ENCODE results near the gene CPT1A. TPM values are rescaled to one million over a fixed set of nuclear protein-coding genes. Genes with fewer than 3 reads are reported as not detected.

Gene CPT1A
- total RNA-seq, 1 donor from 2014 or later, result 45.5 TPM

GRCh38 chr11:68818181-68818580 is 23.5 kb downstream of the CPT1A start:
- intact Hi-C loops (cut with micrococcal nuclease), result no loop called here
- no peak overlapping the region for H3K27ac Mint-ChIP-seq
- DNase-seq (ENCODE audit: low spot score), result no peak
- peaks cover 22% of the 10 kb centered on the region for H3K36me3 Mint-ChIP-seq (ENCODE audit: low read depth)
- no peaks in the 10 kb centered on the region for H3K27me3 Mint-ChIP-seq (ENCODE audit: low read depth)
- H3K9me3 Mint-ChIP-seq, result peaks cover 4% of the 10 kb centered on the region
- peaks cover 18% of the 10 kb centered on the region for H3K4me1 Mint-ChIP-seq (ENCODE audit: low read depth)
- no peak overlapping the region for H3K4me3 Mint-ChIP-seq (ENCODE audit: low read depth)

DNA sequence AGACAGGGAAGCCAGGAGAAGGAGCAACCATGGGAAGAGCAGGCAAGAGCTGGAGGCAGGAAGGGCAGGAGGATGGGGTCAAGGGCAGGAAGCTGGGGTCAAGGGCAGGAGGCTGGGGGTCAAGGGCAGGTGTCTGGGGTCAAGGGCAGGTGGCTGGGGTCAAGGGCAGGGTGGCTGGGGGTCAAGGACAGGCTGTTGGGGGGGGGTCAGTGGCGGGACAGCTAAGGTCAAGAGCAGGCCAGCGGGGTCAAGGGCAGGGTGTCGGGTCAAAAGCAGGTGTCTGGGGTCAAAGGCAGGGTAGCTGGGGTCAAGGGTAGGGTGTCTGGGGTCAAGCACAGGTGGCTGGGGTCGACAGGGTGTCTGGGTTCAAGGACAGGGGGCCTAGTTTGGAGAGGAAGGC is 24.2 kb downstream of the CPT1A start:
- H3K4me3 Mint-ChIP-seq (ENCODE audit: low read depth), result no peak overlapping the region
- DNase-seq (ENCODE audit: low spot score), result no peak
- no peaks in the 10 kb centered on the region for H3K27me3 Mint-ChIP-seq (ENCODE audit: low read depth)
- intact Hi-C loops (cut with micrococcal nuclease), result no loop called here
- H3K4me1 Mint-ChIP-seq (ENCODE audit: low read depth), result peaks cover 18% of the 10 kb centered on the region
- peaks cover 19% of the 10 kb centered on the region for H3K36me3 Mint-ChIP-seq (ENCODE audit: low read depth)
- H3K27ac Mint-ChIP-seq, result peak overlapping the region; percentile 85
- peaks cover 4% of the 10 kb centered on the region for H3K9me3 Mint-ChIP-seq

DNA sequence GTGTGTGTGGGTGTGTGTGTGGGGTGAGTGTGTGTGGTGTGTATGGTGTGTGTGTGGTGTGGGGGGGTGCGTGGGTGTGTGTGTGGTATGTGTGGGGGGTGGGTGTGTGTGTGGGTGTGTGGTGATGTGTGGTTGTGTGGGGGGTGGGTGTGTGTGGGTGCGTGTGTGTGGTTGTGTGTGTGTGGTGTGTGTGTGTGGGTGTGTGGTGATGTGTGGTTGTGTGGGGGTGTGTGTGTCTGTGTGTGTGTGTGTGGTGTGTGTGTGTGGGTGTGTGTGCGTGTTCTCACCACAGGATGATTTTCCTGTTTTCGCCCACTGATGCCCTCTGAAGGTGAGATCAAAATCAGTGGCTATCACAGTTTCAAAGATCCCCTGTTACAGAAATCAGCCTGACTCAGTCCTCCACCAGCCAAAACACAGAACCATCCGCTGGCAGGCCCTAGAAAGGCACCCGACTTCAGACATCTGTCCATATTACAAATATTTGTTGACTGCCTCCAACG is 24.7 kb downstream of the CPT1A start:
- no peak for DNase-seq (ENCODE audit: low spot score)
- H3K36me3 Mint-ChIP-seq (ENCODE audit: low read depth), result peaks cover 24% of the 10 kb centered on the region
- H3K27ac Mint-ChIP-seq, result peak overlapping the region; percentile 85
- H3K4me1 Mint-ChIP-seq (ENCODE audit: low read depth), result peaks cover 18% of the 10 kb centered on the region
- peaks cover 4% of the 10 kb centered on the region for H3K9me3 Mint-ChIP-seq
- intact Hi-C loops (cut with micrococcal nuclease), result no loop called here
- H3K4me3 Mint-ChIP-seq (ENCODE audit: low read depth), result peak overlapping the region; percentile 38
- H3K27me3 Mint-ChIP-seq (ENCODE audit: low read depth), result no peaks in the 10 kb centered on the region

- H3K4me3 Mint-ChIP-seq (ENCODE audit: low read depth), result no peak overlapping the region
- intact Hi-C loops (cut with micrococcal nuclease), result no loop called here
- peaks cover 18% of the 10 kb centered on the region for H3K4me1 Mint-ChIP-seq (ENCODE audit: low read depth)
- peaks cover 24% of the 10 kb centered on the region for H3K36me3 Mint-ChIP-seq (ENCODE audit: low read depth)
- peak overlapping the region; percentile 85 for H3K27ac Mint-ChIP-seq
- no peak for DNase-seq (ENCODE audit: low spot score)
- peaks cover 4% of the 10 kb centered on the region for H3K9me3 Mint-ChIP-seq
- no peaks in the 10 kb centered on the region for H3K27me3 Mint-ChIP-seq (ENCODE audit: low read depth)
Observed at GRCh38 chr11:68816251-68816776, 25.4 kb downstream of the CPT1A start.

- Mint-ChIP-seq H3K4me3 (ENCODE audit: low read depth) (no peak overlapping the region), H3K27me3 (ENCODE audit: low read depth) (no peaks in the 10 kb centered on the region), H3K27ac (no peak overlapping the region), H3K9me3 (peaks cover 4% of the 10 kb centered on the region), H3K4me1 (ENCODE audit: low read depth) (peaks cover 16% of the 10 kb centered on the region), H3K36me3 (ENCODE audit: low read depth) (peaks cover 24% of the 10 kb centered on the region)
- intact Hi-C loops (cut with micrococcal nuclease), result no loop called here
- no peak for DNase-seq (ENCODE audit: low spot score)
Observed at GRCh38 chr11:68813773-68814172, 27.9 kb downstream of the CPT1A start.

DNA sequence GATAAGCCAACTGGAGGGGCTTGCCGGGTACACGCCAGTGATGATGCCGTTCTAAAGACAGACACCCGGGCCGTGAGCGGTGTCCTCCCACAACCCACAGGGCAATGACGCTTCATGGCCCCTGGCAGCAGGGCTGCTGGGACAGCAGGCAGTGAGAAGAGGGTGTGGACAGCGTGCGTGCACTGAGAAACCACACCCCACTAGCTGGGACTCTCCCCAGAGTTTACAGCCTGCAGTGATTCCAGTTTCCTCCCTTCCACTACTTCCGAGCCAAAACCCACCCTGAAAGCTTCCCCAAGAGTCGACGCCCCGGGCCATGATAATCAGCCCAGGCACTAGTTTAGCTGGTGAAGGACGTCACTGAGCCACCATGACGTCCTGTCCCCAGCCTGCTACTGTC is 29.2 kb downstream of the CPT1A start:
- intact Hi-C loops (cut with micrococcal nuclease), result no loop called here
- H3K9me3 Mint-ChIP-seq, result peaks cover 4% of the 10 kb centered on the region
- H3K27ac Mint-ChIP-seq, result no peak overlapping the region
- H3K36me3 Mint-ChIP-seq (ENCODE audit: low read depth), result peaks cover 27% of the 10 kb centered on the region
- DNase-seq (ENCODE audit: low spot score), result no peak
- peaks cover 9% of the 10 kb centered on the region for H3K4me1 Mint-ChIP-seq (ENCODE audit: low read depth)
- no peak overlapping the region for H3K4me3 Mint-ChIP-seq (ENCODE audit: low read depth)
- no peaks in the 10 kb centered on the region for H3K27me3 Mint-ChIP-seq (ENCODE audit: low read depth)

DNA sequence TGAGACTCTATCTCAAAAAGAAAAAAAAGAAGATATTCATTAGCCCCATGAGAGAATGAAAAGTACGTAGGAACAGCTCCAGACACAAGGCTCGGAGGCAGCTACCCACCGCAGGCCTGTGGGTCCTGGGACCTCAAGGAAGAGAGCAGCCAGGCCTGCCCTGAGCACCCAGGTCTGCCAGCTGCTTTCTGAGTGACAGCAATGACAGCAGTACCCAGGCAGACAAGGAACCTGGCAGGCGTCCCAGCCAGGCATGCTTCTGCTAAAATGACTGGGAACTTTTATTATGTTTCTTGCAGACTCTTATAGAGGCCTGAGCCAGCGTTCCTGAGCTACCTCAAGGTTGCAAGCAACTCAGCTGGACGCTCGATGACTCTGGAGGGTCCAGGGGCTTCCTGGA is 31.6 kb downstream of the CPT1A start:
- Mint-ChIP-seq H3K27ac (no peak overlapping the region), H3K9me3 (no peaks in the 10 kb centered on the region), H3K4me3 (ENCODE audit: low read depth) (no peak overlapping the region), H3K36me3 (ENCODE audit: low read depth) (peaks cover 16% of the 10 kb centered on the region), H3K4me1 (ENCODE audit: low read depth) (no peaks in the 10 kb centered on the region), H3K27me3 (ENCODE audit: low read depth) (no peaks in the 10 kb centered on the region)
- DNase-seq (ENCODE audit: low spot score), result no peak
- intact Hi-C loops (cut with micrococcal nuclease), result no loop called here

DNA sequence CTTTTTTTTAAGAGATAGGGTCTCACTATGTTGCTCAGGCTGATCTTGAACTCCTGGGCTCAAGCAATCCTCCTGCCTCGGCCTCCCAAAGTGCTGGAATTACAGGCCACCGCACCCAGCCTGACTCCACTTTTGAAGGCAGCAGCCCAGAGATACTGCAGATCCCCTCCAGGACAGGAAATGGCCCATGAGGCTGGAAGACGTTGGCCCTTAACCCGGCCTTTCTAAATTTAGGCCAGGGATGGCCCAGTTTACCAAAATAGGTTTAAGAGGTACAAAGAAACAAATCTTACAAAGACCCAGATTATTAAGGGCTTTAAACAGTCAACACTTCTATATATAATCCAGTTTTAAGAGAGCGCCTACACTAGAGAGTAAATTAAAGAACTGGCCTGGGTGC is 32.2 kb downstream of the CPT1A start:
- intact Hi-C loops (cut with micrococcal nuclease), result no loop called here
- DNase-seq (ENCODE audit: low spot score), result no peak
- Mint-ChIP-seq H3K4me1 (ENCODE audit: low read depth) (no peaks in the 10 kb centered on the region), H3K27me3 (ENCODE audit: low read depth) (no peaks in the 10 kb centered on the region), H3K27ac (no peak overlapping the region), H3K4me3 (ENCODE audit: low read depth) (no peak overlapping the region), H3K36me3 (ENCODE audit: low read depth) (peaks cover 13% of the 10 kb centered on the region), H3K9me3 (no peaks in the 10 kb centered on the region)

DNA sequence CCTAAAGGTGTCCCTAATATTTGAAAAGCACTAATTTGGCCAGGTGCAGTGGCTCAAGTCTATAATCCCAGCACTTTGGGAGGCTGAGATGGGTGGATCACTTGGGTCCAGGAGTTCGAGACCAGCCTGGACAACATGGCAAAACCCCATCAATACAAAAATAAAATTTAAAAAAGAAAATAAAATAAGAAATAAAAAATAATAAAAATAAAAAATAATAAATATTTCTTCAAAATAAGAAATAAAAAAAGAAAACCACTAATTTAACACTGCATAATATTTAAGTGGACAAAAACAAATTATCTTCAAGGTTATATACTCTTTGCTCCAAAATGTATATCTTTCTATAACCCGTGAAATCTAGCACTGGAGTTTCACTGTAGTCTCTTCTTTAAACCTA is 32.9 kb downstream of the CPT1A start:
- peaks cover 13% of the 10 kb centered on the region for H3K36me3 Mint-ChIP-seq (ENCODE audit: low read depth)
- no peak for DNase-seq (ENCODE audit: low spot score)
- H3K9me3 Mint-ChIP-seq, result no peaks in the 10 kb centered on the region
- H3K4me3 Mint-ChIP-seq (ENCODE audit: low read depth), result no peak overlapping the region
- no peak overlapping the region for H3K27ac Mint-ChIP-seq
- H3K4me1 Mint-ChIP-seq (ENCODE audit: low read depth), result no peaks in the 10 kb centered on the region
- intact Hi-C loops (cut with micrococcal nuclease), result no loop called here
- H3K27me3 Mint-ChIP-seq (ENCODE audit: low read depth), result no peaks in the 10 kb centered on the region

DNA sequence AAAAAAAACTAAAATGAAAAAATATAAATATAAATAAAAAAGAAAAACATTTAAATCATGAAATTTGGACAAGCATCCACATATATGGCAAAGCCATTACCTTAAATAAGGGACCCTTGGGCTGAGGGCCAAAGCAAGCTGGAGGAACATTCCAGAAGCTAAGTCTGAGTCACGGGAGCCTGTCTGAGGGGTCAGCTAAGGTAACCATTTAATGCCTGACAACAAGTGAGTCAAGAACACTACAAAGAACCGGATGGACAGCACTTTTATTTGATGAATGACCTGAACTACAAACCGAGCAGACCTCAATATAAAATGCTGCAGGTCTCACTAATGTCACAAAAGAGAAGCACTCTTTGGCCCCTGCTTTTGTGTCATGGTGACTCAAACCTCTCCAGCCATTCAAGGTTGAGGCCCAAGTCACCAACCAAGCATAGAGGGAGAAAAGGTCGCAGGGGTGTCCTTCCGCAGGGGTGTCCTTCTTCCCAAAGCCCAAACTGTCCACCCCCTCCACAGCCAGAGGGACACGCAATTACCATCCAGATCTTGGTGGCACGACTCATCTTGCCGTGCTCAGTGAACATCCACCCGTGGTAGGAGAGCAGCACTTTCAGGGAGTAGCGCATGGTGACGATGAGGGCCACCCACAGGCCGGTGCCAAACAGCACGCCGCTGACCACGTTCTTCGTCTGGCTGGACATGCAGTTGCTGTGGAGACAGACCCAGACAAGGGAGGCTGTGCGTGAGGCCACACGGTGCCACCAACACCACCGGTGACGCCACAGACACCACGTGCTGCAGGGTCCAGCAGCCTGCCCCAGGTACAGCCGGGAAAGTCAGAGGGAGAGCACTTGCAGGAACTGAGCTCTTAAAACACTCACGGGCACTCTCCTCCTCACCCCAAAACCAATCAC is 34.5 kb downstream of the CPT1A start:
- H3K4me3 Mint-ChIP-seq (ENCODE audit: low read depth), result no peak overlapping the region
- no peaks in the 10 kb centered on the region for H3K9me3 Mint-ChIP-seq
- no peak overlapping the region for H3K27ac Mint-ChIP-seq
- intact Hi-C loops (cut with micrococcal nuclease), result no loop called here
- no peaks in the 10 kb centered on the region for H3K4me1 Mint-ChIP-seq (ENCODE audit: low read depth)
- no peaks in the 10 kb centered on the region for H3K27me3 Mint-ChIP-seq (ENCODE audit: low read depth)
- no peak for DNase-seq (ENCODE audit: low spot score)
- H3K36me3 Mint-ChIP-seq (ENCODE audit: low read depth), result peaks cover 13% of the 10 kb centered on the region

- DNase-seq (ENCODE audit: low spot score), result no peak
- H3K27ac Mint-ChIP-seq, result no peak overlapping the region
- no peak overlapping the region for H3K4me3 Mint-ChIP-seq (ENCODE audit: low read depth)
- no peaks in the 10 kb centered on the region for H3K27me3 Mint-ChIP-seq (ENCODE audit: low read depth)
- intact Hi-C loops (cut with micrococcal nuclease), result no loop called here
- no peaks in the 10 kb centered on the region for H3K4me1 Mint-ChIP-seq (ENCODE audit: low read depth)
- H3K9me3 Mint-ChIP-seq, result no peaks in the 10 kb centered on the region
- peaks cover 16% of the 10 kb centered on the region for H3K36me3 Mint-ChIP-seq (ENCODE audit: low read depth)
Observed at GRCh38 chr11:68804786-68805185, 36.9 kb downstream of the CPT1A start.

DNA sequence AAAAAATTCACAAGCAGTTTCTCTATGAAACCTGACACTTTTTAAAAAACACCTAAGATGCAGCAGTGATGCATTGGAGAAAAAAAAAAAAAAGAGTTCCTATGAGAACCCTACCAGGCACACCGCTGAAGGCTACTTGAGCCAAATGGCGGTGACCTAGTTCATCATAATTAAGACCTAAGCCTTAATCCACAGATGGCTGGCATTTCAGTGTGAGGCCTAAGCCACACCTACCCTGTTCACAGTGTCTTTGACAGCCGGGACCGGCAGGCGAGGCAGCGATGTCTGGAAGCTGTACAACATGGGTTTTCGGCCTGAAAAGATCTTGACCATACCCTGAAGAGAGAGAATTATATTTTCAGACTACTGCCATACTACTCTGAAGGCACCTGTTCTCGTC is 38.0 kb downstream of the CPT1A start:
- Mint-ChIP-seq H3K27me3 (ENCODE audit: low read depth) (no peaks in the 10 kb centered on the region), H3K27ac (no peak overlapping the region), H3K36me3 (ENCODE audit: low read depth) (peaks cover 24% of the 10 kb centered on the region), H3K4me3 (ENCODE audit: low read depth) (no peak overlapping the region), H3K9me3 (no peaks in the 10 kb centered on the region), H3K4me1 (ENCODE audit: low read depth) (no peaks in the 10 kb centered on the region)
- DNase-seq (ENCODE audit: low spot score), result no peak
- intact Hi-C loops (cut with micrococcal nuclease), result no loop called here

DNA sequence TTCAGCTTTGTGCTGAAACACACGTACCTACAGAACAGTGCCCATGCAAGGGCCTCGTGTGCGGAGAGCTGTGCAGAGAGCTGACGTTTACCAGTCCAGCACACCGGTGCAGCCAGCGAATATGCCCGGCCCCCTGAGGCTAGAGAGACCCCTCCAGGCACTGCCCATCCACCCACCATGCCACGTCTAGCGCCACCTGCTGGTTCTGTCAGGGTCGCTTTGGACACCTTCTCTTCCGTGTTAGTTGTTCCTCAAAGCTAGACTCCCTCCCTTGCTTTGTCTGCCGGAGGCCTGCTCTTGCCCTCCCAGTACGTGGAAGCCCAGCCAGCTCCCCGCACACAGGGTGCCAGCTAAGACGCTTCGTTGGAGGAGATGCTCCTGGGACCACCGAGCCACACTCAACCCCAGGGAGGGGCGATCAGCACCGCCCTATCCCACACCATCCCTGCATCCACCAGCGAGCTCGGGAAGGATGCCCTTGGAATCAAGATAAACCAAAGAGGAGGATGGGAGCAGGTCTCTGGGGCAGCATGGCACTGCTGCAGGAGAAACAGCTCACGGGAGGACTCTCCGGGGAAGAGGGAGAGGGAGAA is 43.4 kb downstream of the CPT1A start:
- Mint-ChIP-seq H3K9me3 (no peaks in the 10 kb centered on the region), H3K4me1 (ENCODE audit: low read depth) (no peaks in the 10 kb centered on the region), H3K4me3 (ENCODE audit: low read depth) (no peak overlapping the region), H3K36me3 (ENCODE audit: low read depth) (peaks cover 40% of the 10 kb centered on the region), H3K27ac (no peak overlapping the region), H3K27me3 (ENCODE audit: low read depth) (no peaks in the 10 kb centered on the region)
- DNase-seq (ENCODE audit: low spot score), result no peak
- intact Hi-C loops (cut with micrococcal nuclease), result no loop called here
